WI38 (cell line): ENCODE data around the gene RAB3IP.

Experiments used
- H3K4me3 ChIP-seq: 2 replicates; pipeline ENCODE4 v1.5.1; 2011; ENCODE audit warnings: low read depth, mild to moderate bottlenecking, control low read depth, low read length
- TF ChIP-seq, protein P1 (sequence below): IDR thresholded peaks from 2 replicates; pipeline ENCODE4 v1.5.1; 2012; ENCODE audit warnings: low read depth, mild to moderate bottlenecking, control low read depth, low read length

RAB3IP gene

DNA sequence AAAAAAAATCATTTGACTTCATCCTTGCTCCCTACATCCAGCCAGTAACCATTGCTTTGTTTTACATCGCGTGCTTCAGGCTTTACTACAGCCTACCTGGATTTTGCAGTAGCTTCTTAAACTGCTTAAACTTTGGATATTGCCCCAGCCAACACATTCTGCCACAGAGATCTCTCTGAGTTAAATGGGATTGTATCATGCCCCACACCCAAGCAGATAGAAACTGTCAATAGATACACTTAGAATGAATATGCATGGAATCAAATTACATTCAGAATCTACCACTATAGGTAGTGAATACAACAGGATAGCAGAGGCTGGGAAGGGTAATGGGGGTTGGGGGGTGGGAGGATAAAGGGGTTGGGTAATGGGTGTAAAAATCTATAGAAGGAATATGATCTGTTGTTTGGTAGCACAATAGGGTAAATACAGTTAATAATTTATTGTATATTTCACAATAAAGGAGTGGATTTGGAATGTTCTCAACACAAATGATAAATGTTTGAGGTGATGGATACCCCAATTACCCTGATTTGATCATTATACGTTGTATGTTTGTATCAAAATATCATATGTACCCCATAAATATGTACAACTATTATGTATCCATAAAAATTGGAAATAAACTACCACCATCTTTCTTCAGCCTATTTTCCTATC, 83.7 kb downstream of the RAB3IP start:
- no peak overlapping the region for H3K4me3 ChIP-seq
- TF ChIP-seq, protein P1, sequence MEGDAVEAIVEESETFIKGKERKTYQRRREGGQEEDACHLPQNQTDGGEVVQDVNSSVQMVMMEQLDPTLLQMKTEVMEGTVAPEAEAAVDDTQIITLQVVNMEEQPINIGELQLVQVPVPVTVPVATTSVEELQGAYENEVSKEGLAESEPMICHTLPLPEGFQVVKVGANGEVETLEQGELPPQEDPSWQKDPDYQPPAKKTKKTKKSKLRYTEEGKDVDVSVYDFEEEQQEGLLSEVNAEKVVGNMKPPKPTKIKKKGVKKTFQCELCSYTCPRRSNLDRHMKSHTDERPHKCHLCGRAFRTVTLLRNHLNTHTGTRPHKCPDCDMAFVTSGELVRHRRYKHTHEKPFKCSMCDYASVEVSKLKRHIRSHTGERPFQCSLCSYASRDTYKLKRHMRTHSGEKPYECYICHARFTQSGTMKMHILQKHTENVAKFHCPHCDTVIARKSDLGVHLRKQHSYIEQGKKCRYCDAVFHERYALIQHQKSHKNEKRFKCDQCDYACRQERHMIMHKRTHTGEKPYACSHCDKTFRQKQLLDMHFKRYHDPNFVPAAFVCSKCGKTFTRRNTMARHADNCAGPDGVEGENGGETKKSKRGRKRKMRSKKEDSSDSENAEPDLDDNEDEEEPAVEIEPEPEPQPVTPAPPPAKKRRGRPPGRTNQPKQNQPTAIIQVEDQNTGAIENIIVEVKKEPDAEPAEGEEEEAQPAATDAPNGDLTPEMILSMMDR = no peak

DNA sequence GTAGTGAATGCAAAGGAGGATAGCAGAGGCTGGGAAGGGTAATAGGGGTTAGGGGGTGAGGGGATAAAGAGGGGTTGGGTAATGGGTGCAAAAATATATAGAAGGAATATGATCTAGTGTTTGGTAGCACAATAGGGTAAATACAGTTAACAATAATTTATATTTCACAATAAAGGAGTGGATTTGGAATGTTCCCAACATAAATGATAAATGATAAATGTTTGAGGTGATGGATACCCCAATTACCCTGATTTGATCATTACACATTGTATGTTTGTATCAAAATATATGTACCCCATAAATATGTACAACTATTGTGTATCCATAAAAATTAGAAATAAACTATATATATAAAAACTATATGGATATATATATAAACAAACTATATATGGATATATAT, 85.4 kb downstream of the RAB3IP start:
- no peak overlapping the region for H3K4me3 ChIP-seq
- TF ChIP-seq, protein P1 = no peak

DNA sequence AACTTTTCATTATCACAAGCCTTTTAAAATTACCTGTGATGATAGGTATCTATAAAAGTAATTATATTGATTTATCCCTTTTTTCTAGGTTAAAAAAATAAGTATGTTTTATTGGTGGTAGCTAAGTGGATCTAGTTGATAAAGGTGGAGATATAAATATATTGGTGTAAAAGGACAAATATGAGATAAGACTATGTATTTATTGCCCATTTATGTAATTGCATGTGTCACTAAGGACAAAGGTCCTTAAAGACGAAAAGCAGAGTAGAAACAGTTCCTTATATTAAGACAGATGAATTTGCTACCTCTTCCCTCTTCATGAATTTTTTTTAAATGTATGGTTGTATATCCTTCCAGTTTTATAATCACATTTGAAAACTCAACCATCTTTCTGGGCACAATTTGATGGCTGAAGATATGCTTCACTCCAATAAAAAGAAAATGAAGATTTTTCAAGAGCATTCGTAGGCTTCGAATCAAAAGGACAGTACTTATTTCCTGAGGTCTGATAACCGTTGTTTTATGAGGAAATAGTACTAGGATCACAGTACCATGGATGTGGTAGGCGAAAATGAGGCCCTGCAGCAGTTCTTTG, 86.4 kb downstream of the RAB3IP start, which contains the start of gene MYRFL:
MYRFL (plus strand) TSS at position 262 of the 595 bp plus-strand sequence; CDS start at position 553, 291 bp downstream.
- TF ChIP-seq, protein P1 = no peak
- H3K4me3 ChIP-seq = no peak within 1 kb of the TSS

DNA sequence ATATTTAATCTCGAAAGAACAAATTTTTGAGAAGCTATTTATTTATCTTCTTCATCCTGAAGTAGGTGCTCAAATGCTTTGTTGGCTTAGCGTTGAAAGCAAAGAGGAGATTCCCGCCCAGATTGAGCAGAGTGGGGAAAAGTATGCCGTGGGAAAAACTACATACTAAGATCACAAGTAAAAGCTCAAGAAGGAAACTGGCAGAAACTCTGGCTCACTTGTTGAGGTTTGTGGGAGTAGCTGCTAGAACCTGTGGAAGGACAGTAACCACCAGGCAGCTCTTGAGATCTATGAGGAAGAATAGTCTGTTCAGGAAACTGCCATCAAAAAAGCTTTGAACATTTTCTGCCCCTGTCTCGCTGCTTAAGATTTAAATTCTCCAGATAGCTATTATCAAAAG, 90.2 kb downstream of the RAB3IP start:
- no peak overlapping the region for H3K4me3 ChIP-seq
- TF ChIP-seq, protein P1 = no peak

DNA sequence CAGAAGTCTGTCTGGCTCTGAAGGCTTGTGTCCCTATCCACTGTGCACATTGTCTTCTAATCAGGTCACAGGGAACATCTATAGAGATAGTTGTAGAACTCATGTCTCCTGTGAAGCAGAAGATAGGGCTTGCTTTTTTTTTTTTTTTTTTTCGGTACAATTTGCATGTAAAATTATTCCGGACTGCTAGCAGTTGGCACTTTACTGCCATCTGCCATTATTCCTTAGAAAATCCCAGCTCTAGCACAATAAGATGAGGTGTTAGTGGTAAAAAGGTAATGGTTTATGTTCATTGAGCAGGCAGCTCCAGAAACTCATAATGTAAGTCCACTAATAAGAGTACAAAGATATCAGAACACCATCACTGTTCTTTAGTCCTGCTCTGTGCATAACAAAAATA, 95.0 kb downstream of the RAB3IP start:
- H3K4me3 ChIP-seq = no peak overlapping the region
- TF ChIP-seq, protein P1 = no peak

DNA sequence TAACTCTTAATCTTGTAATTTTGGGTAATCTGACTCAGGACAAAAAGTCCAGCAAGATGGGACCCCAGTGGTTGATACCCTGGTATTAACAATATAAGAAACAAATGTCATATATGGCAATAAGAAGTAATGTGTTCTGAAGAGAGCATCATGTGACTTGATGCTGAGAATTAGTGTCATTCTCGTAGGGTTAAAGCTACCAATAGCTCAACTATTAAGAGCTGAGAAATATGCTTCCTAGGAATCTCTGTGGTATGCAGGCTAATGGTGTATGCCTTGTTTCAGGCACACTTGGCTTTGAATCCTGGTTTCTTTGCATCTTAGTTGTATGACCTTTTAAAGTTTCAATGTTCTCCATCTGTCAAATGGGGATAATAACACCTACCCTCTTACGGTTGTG, 95.5 kb downstream of the RAB3IP start:
- TF ChIP-seq, protein P1 = no peak
- no peak overlapping the region for H3K4me3 ChIP-seq

DNA sequence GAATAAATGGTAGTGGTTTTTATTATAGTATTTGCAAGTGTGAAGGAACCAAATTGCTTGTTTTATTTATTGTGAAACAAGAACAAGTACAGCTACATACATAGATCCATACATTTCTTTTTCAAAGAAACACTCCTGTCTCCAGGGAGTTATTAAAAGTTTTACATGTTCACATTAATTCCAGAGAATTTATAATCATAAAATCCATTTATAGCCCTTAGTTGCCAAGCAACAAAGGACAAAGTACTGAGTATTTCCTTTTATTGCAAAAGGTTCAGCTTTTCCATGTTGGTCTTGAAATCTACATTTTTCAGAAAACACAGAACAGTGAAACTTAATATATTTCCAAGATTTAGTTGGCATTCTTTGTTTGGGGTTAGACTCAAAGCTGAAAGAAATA, 95.9 kb downstream of the RAB3IP start:
- TF ChIP-seq, protein P1 = no peak
- no peak overlapping the region for H3K4me3 ChIP-seq
